GM10248 (cell line): ENCODE results near the gene FHOD3.

ENCODE experiments used
- CTCF ChIA-PET: fragments of 300-600 bp; sonication (Branson Sonifier 250); formaldehyde crosslinking; extraction: SDS; loops from one replicate; lab custom pipeline; 2021; ENCODE audit warnings: antibody characterized with exemption; lab: Yijun Ruan, JAX
- POLR2A ChIA-PET: fragments of 350-650 bp; sonication (Branson Sonifier 250); formaldehyde crosslinking; extraction: SDS; loops from one replicate; lab custom pipeline; 2020; ENCODE audit warnings: antibody characterized with exemption; lab: Yijun Ruan, JAX
- DNase-seq: peaks from one replicate; pipeline ENCODE4 v3.0.0; 2012; ENCODE audit errors: extremely low spot score
- TF ChIP-seq, protein P1 (sequence below): IDR thresholded peaks from 2 replicates; pipeline ENCODE4 v1.5.1; 2012; ENCODE audit warnings: mild to moderate bottlenecking, low read depth; ENCODE audit errors: extremely low read depth, missing control alignments, control extremely low read depth

The FHOD3 gene

DNA sequence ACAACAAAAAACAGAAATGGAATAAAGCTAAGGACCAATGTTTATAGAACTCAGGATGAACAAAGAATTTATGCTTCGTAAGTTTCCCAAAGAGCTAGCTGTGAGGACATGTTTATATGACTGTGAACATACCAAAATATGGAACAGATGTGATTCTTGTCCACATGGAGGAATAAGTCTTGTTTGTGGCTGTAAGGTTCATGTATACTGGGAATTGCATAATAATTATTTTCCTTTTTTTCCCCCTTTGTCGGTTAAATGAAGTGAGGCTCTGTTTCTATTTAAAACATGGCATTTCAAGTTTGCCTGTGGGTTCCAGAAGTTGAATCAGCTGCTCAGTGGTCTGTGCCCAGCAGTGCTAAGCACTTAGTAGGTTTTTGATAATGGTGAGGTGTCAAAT is 108.1 kb downstream of the FHOD3 start:
- TF ChIP-seq, protein P1, sequence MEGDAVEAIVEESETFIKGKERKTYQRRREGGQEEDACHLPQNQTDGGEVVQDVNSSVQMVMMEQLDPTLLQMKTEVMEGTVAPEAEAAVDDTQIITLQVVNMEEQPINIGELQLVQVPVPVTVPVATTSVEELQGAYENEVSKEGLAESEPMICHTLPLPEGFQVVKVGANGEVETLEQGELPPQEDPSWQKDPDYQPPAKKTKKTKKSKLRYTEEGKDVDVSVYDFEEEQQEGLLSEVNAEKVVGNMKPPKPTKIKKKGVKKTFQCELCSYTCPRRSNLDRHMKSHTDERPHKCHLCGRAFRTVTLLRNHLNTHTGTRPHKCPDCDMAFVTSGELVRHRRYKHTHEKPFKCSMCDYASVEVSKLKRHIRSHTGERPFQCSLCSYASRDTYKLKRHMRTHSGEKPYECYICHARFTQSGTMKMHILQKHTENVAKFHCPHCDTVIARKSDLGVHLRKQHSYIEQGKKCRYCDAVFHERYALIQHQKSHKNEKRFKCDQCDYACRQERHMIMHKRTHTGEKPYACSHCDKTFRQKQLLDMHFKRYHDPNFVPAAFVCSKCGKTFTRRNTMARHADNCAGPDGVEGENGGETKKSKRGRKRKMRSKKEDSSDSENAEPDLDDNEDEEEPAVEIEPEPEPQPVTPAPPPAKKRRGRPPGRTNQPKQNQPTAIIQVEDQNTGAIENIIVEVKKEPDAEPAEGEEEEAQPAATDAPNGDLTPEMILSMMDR: no peak
- CTCF ChIA-PET: interaction anchor here (1.2 kb wide), 1 partner anchor 27 kb away, joined by 3 read pairs; no protein-coding TSS in a partner anchor
- POLR2A ChIA-PET: no interaction called here
- DNase-seq: no peak

DNA sequence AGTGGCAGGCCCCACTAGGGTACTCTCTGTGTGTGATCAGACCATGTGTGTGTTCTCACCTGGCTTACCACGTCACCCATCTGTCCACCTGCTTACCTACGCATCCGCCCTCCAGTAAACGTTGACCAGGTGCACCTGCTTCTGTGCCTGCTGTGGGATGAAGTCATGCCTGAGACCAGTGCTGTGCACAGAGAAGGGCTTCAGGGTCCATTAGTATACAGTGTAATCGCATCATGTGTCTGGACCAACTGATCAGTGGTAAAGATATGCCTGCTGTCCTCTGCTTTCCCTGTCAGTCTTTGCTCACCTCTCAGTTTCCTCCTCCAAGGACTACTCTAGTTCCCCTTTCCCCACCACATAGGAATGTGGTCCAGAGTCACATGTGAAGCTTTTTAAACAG is 109.3 kb downstream of the FHOD3 start:
- TF ChIP-seq, protein P1: no peak
- CTCF ChIA-PET: interaction anchor here (2.3 kb wide), 1 partner anchor 13 kb away, joined by 8 read pairs; no protein-coding TSS in a partner anchor
- DNase-seq: no peak
- POLR2A ChIA-PET: no interaction called here

DNA sequence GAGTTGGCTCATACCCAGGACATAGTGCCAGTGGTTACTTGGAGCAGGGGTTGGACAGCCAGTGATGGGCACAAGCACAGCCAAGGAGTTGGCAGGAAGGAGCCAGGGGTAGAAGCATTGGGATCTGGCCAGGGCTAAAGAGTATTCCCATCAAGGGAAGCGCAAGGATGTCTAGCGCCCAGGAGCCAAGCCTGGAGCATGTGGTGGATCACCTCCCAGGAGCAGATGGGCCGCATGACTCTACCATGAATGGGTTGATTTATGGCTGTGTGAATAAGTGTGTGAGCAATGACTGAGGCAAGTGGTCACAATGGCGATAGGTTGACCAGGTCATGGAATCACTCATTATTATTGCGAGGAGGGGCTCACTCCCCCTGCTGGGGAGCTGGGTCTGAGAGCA is 111.1 kb downstream of the FHOD3 start:
- no peak for DNase-seq
- ChIA-PET CTCF (interaction anchor here (0.8 to 2.3 kb wide), 3 partner anchors 10 to 15 kb away, joined by 3 to 8 read pairs (median 4); no protein-coding TSS in a partner anchor), POLR2A (no interaction called here)
- TF ChIP-seq, protein P1: no peak

DNA sequence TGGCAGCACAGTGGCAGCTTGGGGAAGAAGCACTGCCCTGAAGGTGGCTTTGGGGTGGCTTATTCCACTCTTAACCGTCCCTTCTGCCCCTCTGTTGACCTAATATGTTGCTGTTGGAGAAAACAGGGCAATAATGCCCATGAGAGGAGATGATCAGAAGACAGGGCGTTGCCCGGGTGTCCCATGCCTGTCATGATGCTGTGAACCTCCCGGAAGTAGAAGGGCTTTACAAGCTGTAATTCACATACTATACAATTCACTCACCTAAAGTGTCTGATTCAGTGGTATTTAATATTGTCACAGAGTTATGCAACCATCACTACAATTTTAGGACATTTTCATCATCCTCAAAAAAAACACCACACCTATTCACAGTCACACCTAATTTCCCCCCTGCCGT is 112.3 kb downstream of the FHOD3 start:
- ChIA-PET POLR2A (no interaction called here), CTCF (interaction anchor here (3.3 kb wide), 1 partner anchor 12 kb away, joined by 21 read pairs; no protein-coding TSS in a partner anchor)
- DNase-seq: no peak
- TF ChIP-seq, protein P1: no peak

DNA sequence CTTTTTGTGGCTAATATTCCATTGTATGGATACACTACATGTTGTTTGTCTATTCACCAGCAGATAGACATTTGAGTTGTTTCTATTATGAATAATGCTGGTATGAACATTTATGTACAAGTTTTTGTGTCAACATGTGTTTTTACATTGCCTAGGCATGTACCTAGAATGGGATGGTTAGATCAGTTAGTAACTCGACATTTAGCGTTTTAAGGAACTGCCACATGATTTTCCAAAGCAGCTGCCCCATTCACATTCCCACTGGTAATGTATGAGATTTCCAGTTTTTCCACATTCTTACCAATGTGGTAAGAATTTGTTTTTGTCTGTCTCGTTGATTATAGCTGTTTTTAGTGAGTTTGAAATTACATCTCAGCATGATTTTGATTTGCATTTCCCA is 112.8 kb downstream of the FHOD3 start:
- TF ChIP-seq, protein P1: no peak
- ChIA-PET POLR2A (no interaction called here), CTCF (interaction anchor here (1.0 to 3.3 kb wide), 2 partner anchors 12 to 14 kb away, joined by 3 to 21 read pairs; no protein-coding TSS in a partner anchor)
- no peak for DNase-seq

DNA sequence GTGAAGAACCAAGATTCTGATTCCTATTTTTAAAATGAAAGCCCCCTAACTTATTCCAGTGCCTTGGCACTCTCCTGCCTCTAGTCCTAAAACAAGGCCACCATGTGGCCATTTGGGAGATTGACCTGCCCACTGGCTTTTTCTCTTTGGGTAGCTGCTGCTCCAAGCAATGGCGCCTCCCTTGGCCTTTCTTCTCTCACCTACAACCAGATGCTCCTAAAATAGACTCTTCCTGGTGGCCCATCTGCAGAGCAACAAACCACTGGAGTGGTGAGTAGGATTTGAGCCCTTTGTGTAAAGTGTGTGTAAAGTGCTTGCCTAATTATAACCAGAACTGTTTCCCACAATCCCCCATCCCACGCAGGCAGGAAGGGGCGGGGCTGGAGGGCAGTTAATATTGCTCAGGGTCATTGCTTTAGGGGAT is 114.2 kb downstream of the FHOD3 start:
- ChIA-PET POLR2A (no interaction called here), CTCF (interaction anchor here (0.9 to 3.3 kb wide), 9 partner anchors 10 to 316 kb away, joined by 3 to 21 read pairs (median 3); no protein-coding TSS in a partner anchor)
- no peak for DNase-seq
- TF ChIP-seq, protein P1: peak; percentile 22
